ENCODE results near the gene SRRD.

SRRD gene

DNA sequence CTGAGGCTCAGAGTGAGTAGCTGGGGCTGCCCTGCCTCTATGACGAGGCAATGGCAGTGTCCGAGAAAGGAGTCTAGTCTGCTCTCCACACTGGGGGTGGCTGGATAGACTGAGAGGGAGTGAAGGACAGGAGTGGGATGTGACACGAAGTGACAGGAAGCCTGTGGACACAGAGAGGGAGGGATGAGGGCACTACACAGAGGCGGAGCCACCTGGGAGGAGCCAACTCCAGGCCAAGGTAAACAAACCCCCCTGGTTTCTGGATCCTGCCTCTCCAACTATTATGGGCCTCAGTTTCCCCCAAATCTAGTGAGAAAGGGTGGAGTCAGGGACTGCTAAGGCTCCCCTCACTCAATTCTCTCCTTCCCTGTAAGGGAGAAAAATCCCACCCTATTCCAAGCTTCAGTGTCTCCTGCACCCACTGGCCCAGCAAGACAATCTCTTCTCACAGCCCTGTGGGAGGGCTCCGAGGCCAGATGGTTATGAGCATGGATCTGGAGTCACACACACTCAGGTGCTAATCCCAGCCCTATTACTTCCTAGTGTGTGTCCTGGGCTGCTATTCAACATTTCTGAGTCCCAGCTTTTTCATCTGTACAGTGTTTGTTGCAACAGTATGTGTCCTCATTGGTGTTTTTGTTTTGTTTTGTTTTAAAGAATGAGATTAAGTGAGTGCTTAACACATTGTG is 29.7 kb upstream of the SRRD start:
- no peak for DNase-seq

DNA sequence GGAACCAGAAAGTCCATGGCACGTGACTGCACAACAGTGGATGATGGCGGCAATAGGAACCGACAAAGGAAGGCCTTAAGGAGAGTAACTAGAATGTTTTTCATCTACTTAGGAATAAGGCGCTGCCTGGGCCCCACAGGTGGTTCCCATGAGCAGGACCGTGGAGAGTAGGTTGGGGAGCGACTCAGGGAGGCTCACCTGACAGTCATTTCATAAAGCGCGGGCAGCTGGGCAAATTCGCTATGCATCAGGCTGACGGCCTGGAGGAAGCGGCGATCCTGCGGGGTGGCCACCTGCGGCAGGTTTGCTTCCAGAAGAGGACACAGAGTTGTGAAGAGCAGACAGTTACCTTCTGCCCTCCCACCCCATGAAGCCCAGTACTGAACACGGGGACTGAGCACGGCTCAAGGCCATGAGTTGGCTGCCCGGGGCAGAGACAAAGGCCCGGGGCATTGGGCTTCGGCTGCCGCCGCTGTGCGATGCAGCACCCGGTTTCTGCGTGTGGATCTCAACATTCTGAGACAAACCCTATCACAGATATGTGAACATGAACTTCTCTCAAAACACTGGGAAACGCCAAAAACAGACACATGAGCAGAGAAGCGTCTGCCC is 25.9 kb upstream of the SRRD start:
- DNase-seq, result no peak

DNA sequence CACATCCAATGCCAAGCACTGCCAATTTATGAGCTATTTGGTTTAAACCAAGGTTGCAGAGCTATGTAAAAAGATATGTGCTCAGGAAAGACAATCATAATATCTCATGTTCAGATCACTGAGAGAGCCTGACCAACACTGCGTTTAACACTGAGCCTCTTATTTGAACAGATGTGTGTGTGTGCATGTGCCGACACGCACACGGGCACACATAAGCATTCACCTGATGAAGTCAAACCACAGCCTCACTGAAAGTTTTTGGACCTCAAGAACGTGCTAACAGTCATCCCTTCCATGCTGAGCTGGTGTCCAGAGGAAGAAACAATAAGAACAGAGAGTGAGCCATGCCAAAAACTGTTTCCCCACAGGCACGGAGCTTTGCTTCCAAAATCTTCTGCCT is 23.5 kb upstream of the SRRD start:
- no peak for DNase-seq

DNA sequence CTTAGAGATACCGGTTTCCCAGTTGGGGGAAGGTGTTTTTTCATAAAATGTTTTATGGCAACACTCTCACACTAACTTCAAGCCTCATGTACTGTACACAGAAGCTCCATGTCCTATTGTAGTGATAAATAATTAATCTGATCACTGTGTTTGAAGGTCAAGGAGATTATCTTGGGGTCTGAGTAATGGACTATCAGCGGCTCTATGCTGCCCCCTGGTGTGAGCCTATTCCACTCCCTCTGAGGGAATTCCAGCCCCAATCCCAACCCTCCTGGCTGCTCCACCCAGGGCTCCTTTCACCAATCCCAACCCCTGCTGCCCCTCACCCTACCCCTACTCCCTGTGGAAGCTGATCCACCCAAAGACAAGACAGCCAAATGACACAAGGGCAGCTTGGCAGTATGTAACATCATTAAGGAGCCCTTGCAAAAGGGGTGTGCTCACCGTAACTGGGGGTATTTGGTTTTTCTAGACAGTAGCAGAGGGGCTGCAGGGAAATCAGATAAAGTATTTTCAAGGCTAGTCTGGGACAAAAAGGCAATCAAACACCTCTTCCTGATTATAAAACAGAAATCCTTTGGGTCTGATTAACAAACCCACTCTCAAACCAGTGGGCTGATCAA is 22.4 kb upstream of the SRRD start:
- no peak for DNase-seq

DNA sequence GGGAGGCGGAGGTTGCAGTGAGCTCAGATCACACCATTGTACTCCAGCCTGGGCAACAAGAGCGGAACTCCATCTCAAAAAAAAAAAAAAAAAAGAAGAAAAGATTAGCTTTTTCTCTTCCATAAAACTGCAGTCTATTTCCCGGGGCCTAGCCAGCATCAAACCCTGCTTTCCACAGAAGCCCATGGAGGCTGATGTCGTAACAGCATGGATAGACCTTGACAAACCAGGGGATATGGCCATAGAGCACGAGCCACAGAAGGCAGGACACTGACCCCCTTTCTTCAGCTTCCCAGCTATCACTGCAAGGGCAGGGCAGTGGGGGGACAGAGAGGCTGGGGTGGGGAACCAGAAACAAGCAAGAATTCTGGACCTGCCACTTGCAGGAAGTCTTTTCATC is 21.6 kb upstream of the SRRD start:
- no peak for DNase-seq

DNA sequence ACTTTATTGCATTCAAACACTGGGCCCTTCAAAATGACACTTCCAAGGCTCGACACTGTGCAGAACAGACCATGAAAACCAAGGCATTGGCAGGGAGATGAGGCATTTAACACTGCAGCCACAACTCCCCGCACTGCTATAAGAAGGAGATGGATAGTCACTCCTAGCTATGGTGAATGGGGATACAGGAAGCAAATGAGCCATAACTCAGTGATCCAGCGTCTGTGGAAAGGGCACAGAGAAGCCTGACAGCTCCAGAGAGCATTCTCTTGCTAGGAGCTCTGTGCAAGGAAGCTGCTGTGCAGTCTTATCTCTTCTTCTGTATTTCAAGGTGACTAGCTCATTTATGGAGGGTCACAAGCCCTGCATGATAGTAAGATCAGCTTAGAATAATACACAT is 21.0 kb upstream of the SRRD start:
- no peak for DNase-seq

DNA sequence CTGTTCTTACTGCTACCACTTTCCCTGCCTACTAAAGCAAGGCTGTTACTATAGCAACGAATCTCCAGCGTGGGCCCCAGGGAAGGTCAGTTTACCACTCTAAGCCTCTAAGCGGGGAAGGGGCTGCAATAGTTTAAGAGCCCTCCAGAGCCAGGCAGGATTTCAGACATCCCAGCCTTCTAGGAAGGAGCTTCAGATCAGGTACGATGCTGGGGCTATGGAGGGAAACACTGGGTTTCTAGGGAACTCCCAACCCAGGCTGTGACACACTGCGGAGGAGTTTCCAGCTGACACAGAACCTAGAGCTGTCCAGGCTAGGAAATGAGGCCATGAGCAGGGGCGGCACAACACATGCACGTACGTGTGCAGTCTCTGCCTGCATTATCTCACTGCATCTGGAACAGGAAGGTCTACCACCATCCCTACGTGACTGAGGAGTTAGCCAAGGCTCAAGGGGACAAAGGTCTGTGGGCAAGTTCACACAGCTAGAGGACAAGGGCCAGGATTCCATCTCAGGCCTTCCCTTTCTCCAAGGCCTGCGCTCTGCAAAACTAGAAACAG is 20.5 kb upstream of the SRRD start:
- DNase-seq, result no peak

DNA sequence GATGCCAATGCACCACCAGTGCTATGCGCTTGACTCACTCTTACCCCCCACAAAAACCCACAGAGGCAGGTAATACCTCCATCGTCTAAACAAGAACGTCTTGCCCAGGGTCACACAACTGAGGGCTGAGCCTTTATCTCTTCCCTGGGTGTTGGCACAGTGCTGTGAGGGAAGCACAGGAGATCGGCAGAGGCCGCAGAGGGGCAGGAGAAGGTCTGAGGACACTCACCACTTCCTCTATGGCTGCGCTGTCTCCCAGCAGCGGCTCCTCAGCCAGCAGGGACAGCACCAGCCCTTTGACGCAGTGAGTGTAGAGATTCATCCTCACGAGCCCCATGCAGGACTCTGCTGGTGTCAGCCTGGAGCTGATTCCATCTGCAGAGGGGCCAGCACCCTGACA is 20.0 kb upstream of the SRRD start:
- DNase-seq, result no peak

DNA sequence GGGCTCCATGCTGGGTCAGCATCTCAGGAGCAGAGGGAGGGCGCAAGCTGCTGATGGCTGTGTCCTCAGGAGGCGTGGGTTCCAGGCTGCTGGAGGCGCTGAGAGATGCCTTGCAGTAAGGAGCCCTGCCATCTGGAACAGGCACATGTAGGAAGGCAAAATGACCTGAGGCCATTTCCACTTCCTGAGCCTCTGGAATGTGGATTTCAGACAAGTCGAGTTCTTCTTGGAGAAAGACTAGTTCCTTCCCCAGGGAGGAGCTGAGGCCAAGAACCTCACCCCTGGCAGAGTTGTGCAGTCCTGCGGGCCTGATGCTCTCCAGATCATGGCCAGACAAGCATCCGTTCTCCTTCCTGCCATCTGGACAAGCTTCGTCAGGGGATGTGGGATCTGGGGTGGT is 19.4 kb upstream of the SRRD start:
- DNase-seq, result no peak

DNA sequence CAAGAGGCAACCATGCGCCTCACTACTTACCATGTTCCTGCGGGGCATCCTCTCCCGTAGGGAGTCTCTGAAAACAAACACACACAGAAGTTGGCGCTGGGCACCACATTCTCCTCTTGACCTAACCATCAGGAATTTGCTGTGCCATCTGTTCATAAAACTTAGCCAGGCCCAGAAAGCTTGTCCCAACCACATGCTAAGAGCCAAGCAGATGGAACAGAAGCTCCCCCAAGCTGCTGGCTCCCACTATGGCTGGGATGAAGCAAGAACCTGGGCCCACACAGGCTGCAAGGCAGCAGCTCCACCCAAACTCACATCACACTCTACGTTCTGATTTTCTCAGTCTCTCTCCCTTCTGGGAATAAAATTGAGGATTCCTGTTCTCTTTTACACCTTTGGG is 17.5 kb upstream of the SRRD start:
- DNase-seq, result no peak

DNA sequence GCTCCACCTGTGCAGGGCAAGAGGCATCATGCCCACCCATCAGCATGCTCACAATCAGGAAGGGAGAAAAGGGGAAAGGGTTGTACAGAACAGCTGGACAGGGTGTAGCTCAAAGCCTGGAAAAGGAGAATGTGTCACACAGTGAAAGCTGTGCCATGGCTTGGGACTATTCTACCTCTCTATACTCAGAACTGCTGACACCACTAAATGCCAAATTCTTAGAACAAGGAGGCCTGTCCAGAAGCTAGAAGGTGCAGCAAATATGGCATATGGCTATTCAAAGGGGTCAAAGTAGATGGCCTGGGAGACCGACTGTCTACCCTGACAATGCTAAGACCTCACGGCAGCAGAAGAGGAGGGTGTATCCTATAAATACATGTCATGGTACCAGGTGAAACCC is 12.9 kb upstream of the SRRD start:
- DNase-seq, result no peak

DNA sequence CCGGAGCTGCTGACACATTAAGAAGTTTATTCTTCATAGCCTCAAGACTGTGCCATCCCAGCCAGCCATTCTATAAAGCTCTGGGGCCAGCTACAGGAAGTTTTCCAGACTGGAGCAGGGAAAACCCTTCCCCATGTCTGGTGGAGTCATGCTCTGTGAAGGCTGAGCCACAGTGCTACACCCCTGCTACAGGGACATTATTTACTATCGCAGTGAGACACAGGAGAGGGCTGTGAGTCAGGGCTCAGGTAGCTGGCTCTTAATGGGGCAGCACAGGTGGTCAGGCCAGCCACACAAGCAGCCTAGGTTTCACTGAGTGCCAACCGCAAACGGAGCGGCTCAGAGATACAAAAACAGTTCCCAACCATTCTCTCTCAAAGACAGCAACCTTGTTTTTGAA is 12.2 kb upstream of the SRRD start:
- DNase-seq, result no peak

DNA sequence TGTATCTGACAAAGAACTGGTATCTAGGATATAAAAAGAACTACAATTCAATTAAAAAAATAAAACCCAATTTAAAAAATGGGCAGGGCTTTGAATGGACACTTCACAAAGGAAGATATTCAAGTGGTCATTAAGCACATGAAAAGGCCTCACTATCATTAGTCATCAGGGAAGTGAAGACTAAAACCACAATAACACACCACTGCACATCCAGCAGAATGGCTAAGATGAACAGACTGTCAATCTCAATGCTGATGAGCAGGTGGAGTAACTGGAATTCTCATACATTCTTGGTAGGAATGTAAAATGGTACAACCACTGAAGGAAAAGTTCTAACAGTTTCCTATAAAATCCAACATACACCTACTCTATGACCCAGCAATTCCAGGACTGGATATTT is 9.0 kb upstream of the SRRD start:
- DNase-seq, result no peak

DNA sequence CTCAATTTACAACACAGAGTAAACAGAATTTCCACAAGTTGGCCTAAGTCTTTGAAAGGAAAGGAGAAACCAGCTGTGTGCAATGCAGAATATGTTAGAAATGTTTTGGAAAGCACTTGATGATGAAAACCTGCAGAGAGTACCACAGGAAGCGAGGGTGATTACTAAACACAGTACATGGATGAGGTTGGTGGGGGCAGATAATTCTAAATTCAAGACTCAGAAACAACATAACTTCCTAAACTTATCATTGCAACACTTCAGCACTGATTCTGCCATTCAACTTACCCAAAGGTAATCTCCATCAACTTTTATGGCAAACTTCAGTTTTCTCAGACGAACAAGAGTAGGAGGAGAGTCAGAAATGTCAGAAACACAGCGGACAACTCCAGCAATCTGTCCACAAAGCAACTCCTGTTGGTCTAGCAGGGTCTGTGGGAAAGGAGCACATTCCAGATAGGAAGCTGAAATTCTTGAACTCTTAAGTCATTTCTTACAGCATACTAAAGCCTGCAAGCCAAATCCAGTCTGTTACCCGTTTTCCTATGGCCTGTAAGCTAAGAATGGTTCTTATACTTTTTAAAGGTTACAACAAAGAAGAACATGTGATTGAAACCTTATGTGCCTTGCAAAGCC is 6.9 kb upstream of the SRRD start:
- DNase-seq, result no peak

DNA sequence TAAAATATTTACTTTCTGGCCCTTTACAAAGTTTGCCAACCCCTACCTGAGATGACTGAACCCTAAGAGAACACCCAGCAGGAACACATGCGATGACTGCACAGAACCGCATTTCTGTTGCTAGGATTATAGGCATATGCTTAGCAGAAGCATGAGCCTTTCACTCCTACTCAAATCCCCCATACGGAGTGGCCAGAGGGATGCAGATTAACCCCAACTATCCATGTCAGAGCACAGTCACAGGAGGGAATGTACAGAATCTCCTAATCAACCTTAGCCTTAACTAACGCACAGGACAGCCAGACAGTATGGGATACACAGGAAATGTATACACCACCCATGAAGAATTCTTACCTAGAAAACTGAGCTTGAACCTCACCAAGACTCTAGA is 6.3 kb upstream of the SRRD start:
- no peak for DNase-seq

DNA sequence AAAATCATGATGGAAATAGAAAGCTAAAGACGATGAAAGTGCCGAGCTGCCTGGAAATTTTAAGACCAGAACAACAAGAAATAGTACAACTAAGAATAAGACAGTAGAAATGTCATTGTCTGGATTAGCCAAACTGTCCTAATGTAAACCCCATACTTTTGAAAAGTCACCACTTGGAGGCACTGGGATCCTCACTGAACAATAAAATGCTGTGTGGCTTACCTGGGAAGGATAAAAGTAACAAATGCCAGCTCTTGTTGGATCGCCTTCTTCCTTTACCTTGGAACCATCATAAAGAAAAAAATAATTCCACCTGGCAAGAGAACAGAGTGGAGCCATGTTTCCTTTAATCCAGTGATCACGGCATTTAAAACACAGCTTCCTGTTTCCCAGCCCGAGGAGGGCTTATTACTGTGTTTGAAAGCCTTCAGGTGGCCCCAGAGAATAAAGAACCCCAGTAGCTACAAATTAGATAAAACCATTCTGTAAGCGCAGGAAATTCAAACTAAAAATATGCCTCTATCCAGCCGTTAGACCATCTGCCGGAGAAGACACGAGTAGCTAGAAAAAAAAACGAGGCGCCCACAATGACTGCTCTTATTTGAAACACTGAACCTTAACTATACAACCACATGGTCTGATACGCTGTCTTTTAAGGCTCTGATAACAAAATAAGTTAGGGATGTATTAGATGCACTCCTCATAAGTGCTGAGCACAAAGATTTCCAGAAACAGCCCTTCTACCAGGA is 4.5 kb upstream of the SRRD start:
- no peak for DNase-seq

DNA sequence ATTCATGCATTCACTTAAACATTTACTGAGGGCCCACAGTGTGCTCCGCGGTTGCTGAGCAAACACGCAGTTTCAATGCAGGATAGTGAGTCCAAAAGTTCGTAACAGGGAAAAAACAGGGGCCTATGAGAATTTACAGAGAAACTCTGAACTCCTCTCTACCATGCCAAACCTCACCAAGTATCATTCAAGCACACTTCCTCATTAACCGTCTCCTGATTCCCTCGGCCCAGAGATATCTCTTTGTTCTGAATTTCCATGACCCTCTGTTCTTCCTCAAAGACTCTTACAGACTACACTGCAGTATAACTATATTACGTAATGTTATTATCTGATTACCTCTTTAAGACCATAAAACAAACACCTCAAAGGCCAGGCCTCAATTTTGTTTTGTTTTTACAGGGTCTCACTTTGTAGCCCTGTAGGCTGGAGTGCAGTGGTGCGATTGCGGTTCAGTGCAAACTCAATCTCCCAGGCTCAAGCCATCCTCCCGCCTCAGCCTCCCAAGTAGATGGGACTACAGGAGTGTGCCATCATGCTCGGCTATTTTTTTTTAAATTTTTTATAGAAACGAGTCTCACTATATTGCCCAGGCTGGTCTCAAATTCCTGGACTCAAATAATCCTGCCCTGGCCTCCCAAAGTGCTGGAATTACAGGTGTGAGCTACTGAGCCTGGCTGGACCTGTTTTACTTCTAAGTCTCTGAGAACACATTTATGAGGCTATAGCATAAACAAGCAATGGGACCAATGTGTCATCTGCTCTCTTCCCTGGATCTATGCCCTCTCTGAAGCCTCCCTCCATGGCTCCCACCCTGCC is 3.7 kb upstream of the SRRD start:
- no peak for DNase-seq

DNA sequence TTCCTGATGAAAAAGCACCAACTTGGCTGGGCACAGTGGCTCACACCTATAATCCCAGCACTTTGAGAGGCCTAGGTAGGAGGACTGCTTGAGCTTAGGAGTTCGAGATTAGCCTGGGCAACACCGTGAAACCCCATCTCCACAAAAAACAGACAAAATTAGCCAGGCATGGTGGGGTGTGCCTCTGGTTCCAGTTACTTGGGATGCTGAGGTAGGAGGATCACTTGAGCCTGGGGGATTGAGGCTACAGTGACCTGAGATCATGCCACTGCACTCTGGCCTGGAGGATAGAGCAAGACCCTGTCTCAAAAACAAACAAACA is 3.1 kb upstream of the SRRD start:
- DNase-seq, result no peak

DNA sequence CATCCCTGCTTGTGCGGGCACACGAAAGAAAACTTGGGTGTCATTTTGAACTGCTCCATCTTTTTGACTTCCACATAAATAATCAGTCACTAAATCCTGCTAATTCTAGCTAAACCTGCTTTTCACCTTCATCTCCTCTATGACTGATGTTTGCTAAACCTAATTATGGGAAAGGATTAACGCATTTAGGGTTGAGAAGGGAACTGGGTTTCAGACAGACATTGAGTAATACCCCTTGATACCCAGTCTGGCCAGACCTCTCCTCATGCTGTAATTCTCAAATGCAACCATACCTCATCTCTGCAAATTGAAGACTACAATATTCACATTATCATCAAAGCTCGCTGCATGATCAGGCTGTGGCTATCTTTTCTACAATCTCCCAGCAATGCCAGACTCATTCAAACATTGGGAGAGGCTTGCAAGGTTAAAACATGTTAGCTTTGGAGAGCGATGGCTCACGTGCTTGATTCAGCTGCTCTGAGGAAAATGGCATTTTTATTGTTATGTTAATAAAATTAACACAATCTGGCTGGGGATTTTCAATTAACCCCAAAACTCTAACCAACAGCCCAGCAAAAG is 2.5 kb upstream of the SRRD start:
- DNase-seq, result no peak

DNA sequence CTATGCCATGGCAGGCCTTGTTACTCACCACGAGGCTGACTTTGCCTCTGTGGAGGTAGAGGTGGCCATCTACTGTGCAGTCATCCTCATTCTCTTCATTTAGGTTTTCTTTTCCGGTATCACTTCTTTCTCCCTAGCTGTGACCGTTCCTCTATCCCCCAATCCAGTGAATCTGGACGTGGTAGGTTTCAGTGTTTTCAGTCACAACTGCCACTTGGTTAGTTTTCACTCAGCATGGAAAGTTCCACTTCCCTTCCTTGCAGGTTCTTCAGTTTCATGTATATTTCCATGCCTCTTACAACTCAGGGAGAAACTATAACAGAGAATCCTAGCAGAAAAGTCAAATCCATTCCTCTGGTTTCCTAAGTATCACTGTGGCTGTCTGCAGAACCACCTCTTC is 2.0 kb upstream of the SRRD start:
- no peak for DNase-seq

DNA sequence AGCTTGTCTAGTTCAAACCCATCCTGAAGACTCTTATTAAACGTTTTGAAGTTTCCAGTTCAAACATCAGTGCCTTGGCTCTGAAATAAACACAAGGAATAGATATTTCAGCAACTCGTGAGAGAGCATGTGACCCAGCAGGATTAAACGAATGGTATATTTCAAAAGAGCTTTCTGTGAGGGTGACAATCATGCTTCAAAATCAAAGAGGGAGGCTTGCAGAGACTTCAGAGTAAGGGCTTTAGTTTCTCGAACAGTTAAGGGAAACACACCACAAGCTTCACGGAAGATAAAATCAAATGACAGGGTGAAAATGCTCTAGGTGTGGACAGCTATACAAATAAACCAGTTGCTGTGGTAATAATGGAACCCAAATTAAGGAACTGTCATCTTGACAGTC is 1.5 kb upstream of the SRRD start:
- DNase-seq, result no peak

DNA sequence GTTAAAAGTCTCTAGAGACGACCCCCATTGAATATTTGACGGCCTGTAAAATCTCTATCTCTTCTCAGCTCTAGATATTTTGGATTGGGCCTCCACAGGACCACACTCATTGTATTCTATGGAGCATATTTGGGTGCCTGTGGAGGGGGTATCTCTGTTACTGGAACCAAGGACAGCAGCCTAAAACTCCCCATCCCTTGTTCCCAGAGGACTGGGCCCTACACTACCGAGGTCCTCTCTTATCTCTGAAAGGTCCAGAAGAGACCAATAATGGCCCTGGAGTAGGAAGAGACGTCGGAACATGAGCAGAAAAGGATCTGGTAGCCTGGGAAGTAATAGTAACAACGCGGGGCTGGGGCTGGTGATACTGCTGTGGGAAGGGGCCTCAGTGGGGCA is 636 bp upstream of the SRRD start:
- DNase-seq, result no peak

Measured in NCI-H774 (cell line).